Mucosa of descending colon (tissue), 3 donors: ENCODE measurements around the gene TTLL1. TPM values are rescaled to one million over a fixed set of nuclear protein-coding genes. Genes with fewer than 3 reads are reported as not detected.
"Not testable (repeated sequence)": the region's sequence is repeated elsewhere in the genome, so short reads cannot be mapped to it uniquely, and the experiment has no call there.

Source experiments
- ATAC-seq: fragments of 200-7000 bp; cut with Tn5 transposase; one replicate; pipeline ENCODE4 v1.9.1; 2020; ENCODE audit warnings: mild to moderate bottlenecking, moderate library complexity
- DNase-seq, 3 donors: peaks; one replicate each; pipeline ENCODE4 v3.0.0-alpha.2; 2020
- H3K36me3 ChIP-seq: fragments of 200-600 bp; one replicate; pipeline ENCODE4 v1.8.0; 2021; ENCODE audit warnings: low read depth, mild to moderate bottlenecking
- H3K4me1 ChIP-seq: fragments of 200-600 bp; one replicate; pipeline ENCODE4 v1.8.0; 2021; ENCODE audit warnings: low read depth, mild to moderate bottlenecking
- H3K4me3 ChIP-seq: fragments of 200-600 bp; one replicate; pipeline ENCODE4 v1.8.0; 2021; ENCODE audit warnings: mild to moderate bottlenecking
- H3K9me3 ChIP-seq: fragments of 200-600 bp; one replicate; pipeline ENCODE4 v1.8.0; 2021; ENCODE audit warnings: mild to moderate bottlenecking
- CTCF ChIP-seq: fragments of 200-600 bp; IDR thresholded peaks from one replicate; pipeline ENCODE4 v1.8.0; 2022; ENCODE audit warnings: antibody characterized with exemption, mild to moderate bottlenecking
- intact Hi-C, 2 donors: fragments of 100-400 bp; cut with DNase I in 1 of 2; cut with micrococcal nuclease in 1 of 2; formaldehyde crosslinking; loops; one replicate each; pipeline versions ENCODE4 v1.11.0 to v1.11.1; 2022; cut with DNase I, micrococcal nuclease
- total RNA-seq, 3 donors: library from RNA; stranded (reverse); fragmentation: NEBNext Ultra II Directional in 2 of 3; extraction: Animal tissue kit (Norgen Biotek cat#: 25700) in 2 of 3; gene quantifications; one replicate each; pipeline versions ENCODE4 v1.2.1 to v1.2.4, GENCODE V29; 2021 to 2023
- donor health status: DM: no; HTN: no; CAD: no; lungs with moderate emphysema.
- donor health status: DM: no; HTN: no; CAD: no.
- donor health status: DM: no; HTN: yes; CAD: no.

The TTLL1 gene
- total RNA-seq, 3 donors from 2014 or later, result 2.0 to 5.7 (median 3.4) TPM

DNA sequence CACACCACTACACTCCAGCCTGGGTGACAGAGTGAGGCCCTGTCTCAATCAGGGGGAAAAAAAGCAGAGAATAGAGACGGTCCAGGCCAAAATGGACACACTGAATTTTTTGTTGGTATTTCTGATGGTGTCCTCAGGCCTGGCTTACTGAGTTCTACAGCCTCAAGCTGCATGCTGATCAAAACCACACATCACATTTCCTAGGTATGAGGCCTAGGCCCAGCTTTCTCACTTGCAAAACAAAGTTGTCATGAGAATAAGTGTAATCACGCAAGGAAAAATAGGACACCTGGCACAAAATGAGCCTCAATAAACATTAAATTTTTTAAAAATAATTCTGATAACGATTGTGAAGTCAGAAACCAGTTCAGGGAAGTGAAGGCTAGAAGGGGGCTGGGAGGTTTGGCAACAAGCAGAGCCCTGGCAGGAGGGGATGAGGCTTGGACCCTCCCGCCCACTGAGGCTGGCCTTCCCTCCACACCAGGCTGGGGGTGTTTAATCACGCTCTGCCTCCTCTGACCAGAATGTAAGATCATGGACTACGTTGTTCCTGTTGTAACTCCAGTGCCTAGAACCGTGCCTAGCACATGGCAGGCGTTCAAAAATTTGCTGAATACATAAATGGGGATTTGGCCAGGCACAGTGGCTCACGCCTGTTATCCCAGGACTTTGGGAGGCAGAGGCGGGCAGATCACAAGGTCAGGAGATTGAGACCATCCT, 92.4 kb downstream of the TTLL1 start:
- no peaks in the 10 kb centered on the region for H3K36me3 ChIP-seq
- intact Hi-C loops, result no loop called here
- DNase-seq, result peak in 1 of 3 donors; percentile 32
- peaks cover 55% of the 10 kb centered on the region for H3K4me1 ChIP-seq
- TF ChIP-seq CTCF, result no peak
- H3K9me3 ChIP-seq, result no peaks in the 10 kb centered on the region
- H3K4me3 ChIP-seq, result no peak overlapping the region
- ATAC-seq, result no peak

DNA sequence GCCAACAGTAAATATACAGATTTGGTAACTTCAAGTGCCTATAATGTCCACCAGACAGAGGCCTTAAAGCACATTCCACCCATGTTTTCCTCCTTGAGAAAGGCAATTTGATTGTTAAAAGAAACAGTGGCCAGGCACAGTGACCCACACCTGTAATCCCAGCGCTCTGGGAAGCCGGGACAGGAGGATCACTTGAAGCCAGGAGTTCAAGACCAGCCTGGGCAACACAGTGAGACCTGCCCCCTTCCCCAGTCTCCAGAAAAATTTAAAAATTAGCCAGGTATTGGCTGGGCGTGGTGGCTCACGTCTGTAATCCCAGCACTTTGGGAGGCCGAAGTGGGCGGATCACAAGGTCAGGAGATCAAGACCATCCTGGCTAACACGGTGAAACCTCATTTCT, 93.5 kb downstream of the TTLL1 start:
- H3K4me3 ChIP-seq, DNase-seq, intact Hi-C loops, H3K36me3 ChIP-seq, H3K9me3 ChIP-seq, ATAC-seq: not testable (repeated sequence)
- peaks cover 53% of the 10 kb centered on the region for H3K4me1 ChIP-seq

DNA sequence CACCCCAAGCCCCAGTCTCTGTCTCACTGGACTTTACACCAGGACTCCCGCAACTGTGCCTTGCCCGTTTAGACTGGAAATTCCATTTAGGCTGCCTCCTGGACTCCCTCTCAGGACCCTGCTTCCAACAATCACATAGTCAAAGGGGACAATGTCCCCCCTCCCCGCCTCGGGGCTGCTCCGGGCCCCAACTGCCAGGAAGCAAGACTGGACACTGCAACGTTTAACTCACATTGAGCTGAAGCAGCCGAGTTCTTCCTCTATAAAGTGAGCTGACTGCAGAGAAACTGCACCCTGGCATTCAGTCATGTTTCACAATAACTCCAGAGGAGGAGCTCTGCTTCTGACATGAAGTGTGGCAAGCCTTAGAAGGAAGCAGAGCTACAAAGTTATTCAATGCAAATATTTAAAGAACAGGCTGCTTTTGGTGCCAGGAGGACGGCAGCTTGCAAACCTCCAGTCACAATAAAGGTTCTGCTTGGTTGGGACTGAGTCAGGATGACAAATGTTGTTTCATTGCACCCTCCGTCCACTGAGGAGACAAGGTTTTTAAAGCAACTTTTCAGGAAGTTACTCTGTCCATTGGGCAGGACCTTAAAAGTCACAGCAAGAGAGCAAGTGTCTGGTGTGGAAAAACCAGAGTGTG, 94.2 kb downstream of the TTLL1 start:
- TF ChIP-seq CTCF, result no peak
- no peak overlapping the region for H3K4me3 ChIP-seq
- peaks cover 59% of the 10 kb centered on the region for H3K4me1 ChIP-seq
- peak in 2 of 3 donors; percentile 72 to 81 for DNase-seq
- no peaks in the 10 kb centered on the region for H3K9me3 ChIP-seq
- intact Hi-C loops, result no loop called here
- no peaks in the 10 kb centered on the region for H3K36me3 ChIP-seq
- ATAC-seq, result peak; percentile 85

DNA sequence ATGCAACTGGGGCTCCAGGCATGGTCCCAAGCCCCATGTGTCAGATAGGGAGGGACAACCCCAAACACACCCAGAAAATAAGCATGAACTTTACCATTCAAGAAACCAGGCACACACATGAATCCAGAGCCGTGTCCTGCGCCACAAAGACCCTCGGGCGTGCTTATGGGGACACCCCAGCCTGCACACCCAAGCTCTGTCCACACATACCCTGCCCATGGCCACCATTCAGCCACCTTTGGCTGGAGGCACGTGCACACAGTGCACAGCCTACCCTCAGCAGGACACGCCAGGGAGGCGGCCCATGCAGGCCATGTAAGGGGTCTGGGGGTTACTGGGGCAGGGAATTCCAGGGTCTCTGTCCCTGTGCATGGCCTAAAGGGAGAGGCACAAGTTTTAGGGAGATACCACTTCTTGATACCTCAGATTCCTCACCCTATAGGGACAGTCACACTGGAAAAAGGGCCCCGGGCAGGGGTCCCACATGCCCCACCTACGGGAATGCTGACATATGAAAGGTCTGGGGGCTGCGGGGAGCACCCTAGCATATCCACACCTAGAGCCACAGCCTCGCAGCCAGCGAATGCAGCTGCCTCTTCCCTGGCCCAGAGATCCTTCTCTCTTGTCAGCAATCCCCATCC, 94.8 kb downstream of the TTLL1 start:
- no peak for ATAC-seq
- no peak for TF ChIP-seq CTCF
- DNase-seq, result peak in 1 of 3 donors; percentile 50
- no peak overlapping the region for H3K4me3 ChIP-seq
- no peaks in the 10 kb centered on the region for H3K9me3 ChIP-seq
- intact Hi-C loops, result no loop called here
- H3K36me3 ChIP-seq, result no peaks in the 10 kb centered on the region
- peaks cover 61% of the 10 kb centered on the region for H3K4me1 ChIP-seq

DNA sequence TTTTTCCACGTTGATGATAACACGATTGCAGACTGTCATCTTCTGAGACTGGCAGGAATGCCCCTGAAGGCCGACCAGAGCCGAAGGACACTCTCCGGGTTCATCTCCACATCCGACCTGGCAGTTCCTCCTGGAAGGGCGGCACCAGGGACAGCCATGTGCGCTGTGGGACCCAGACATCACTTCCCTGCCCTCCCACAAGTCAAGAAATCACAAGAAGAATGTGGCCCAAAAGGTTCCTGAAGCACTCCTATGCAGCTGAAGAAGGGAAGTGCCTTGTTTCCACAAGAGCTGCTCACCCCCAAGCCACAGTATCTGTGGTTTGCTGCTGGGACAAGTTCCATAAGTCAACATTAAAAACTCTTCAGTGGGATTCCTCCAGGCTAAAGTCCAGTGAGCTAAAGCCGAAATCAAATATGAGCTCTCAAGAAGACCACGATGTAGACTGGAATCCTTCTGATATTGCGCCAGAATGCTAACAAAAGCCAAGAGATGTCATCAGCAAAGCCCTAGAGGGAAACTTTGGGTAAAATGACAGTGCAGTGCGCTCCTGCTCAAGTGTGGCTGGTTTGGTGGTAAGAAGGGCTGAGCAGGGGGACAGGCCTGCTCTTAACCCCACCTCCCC, 95.4 kb downstream of the TTLL1 start:
- no peak for TF ChIP-seq CTCF
- Histone ChIP-seq H3K36me3 (no peaks in the 10 kb centered on the region), H3K4me3 (no peak overlapping the region), H3K9me3 (no peaks in the 10 kb centered on the region), H3K4me1 (peaks cover 61% of the 10 kb centered on the region)
- intact Hi-C loops, result no loop called here
- no peak for ATAC-seq
- DNase-seq, result peak in 1 of 3 donors; percentile 34
